GM18907 (cell line): ENCODE measurements around the gene GPSM1.

Experiments used
- ATAC-seq: cut with Tn5 transposase; IDR thresholded peaks from one replicate; pipeline ENCODE4 v1.9.1; 2021; ENCODE audit warnings: mild to moderate bottlenecking, moderate library complexity; ENCODE audit not compliant: unreplicated experiment

Gene GPSM1

DNA sequence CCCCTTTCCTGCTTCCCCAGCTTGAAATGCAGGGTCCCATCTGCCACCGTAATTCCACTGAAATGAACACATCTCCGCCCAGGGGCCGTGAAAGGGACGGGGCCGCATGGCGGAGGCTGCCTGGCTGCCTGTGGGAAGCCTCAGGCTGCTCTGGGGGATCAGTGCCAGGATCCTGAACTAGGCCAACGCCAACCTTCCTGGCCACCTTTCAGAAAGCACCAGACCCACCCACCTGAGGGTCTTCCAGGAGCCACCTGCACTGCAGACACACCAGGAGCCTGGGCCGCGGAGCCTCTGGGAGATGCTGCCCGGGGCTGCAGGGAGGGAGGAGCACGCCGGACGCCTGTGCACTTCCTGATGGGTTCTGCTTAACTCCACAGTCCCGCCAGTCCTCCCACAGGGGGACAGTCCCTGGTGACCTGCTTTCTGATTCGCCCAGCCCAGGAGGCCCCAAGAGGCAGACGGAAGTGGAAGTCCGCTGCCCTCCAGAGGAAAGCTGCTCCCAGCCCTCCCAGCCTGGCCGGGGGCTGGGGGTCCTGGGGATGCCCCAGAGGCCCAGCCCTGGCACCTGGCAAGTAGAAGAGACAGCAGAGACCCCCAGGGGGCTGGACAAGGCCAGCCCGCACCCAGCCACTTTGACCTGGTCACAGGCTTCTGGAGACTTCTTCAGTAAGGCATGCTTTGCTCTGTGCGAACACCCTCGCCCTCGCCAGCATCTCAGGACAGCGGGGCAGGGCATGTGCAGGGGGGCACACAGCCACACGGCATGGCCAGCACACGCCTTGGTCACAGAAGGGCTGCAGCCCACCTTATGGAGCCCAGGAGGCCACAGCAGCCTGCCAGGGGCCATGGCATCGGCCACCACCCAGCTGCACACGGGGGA lies 46.2 kb downstream of the GPSM1 start, which contains the start of gene CARD9:
TSS of gene CARD9 (minus strand) at position 370 of the 883 bp plus-strand sequence. CDS start 1,591 bp downstream, outside the sequence.
- ATAC-seq: no peak

DNA sequence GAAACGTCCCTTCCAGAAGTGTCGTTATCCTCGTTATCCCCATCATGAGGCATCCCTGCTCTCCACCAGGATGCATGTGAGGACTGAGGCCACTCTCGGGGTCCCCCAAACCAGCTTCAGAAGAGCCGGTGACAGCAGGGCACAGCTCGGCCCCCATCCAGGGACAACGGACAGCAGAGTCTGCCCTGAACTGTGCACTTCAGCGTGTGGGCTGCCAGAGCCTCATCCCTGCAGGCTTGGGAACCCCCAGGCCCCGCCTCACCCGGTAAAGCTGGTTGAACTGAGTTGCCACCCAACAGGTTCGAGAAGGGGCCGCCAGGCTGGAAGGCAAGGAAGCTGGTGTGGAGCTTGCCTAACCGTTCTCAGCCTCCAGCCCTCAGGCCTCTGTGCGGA lies 46.8 kb downstream of the GPSM1 start:
- ATAC-seq: no peak

DNA sequence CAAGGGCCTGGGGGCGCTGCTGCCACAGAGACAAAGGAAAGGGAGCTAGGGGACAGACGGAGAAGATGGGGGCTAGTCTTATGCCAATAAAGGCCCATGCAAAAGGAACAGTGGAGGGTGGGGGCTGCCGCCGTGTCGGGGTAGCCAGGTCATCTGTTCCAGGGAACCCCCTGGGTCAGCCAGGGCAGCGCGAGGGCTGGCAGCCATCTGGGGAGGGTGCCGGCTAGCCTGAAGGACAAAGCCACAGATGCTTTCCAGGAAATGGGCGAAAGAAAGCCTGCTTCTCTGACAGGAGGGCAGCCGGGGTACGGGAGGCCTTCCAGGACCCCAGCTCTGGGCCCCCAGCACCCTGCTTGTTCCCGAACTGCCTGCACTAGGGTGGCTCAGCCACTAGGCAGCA lies 47.8 kb downstream of the GPSM1 start:
- no peak for ATAC-seq

GRCh38 chr9:136376457-136376856 lies 49.1 kb downstream of the GPSM1 start:
- no peak for ATAC-seq

- ATAC-seq: no peak
Measured at GRCh38 chr9:136377341-136378169, 50.2 kb downstream of the GPSM1 start.

DNA sequence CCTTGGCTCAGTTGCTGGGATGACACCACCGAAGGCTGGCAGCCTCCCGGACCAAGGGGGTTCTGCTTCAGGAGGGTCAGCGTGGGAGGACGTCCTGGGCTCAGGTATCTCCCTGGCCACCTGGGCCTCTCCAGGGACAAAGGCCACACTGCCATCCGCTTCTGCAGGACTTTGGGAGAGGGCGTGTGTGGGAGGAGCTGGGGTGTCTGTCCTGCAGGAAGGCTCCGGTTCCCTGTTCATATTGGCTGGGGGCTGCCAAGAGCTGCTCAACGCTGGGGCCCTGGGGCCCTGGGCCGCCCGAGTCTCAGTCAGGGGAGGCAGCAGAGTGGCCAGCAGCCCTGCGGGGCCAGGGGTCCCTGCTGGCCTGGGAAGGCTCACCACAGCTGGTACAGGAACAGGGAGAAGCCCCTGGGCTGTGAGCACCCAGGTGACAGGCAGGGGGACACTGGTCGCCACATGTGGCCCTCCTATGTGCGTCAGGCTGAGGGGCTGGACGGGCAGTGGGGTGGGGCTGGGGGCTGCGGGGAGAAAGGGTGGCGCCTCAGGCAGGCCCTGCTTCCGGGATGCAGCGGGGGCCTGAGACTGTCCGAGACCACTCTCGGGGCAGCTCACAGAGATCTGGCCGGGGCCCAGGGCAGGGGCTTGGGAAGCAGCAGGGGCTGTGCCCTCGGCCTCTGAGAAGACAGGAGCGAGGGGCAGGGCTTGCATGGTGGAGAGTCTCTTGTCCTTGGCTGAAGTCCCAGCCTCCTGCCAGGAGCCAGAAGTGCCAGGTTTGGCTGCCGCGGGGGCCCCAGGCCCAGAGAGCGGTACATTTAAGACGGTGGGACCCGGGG lies 51.0 kb downstream of the GPSM1 start:
- no peak for ATAC-seq

- ATAC-seq: no peak
Measured at GRCh38 chr9:136379003-136379287, 51.6 kb downstream of the GPSM1 start.

DNA sequence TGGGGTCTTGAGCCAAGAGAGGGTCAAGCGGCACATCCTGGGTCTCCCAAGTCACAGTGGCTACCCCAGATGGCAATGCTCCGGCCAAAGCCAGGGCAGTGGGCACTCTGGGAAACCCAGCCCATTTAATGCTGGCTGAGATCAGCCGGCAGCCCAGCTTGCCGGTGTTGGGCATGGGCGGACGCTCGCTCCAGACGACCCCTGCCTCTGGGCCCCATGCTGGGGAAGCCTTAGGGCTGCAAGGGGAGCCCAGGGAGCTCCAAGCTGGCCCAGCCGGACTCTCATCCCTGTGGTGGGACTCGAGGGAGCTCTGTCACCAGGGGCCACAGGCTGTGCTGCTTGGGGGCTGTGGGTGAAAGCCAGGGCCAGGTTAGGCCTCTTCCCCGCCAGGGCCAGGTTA lies 52.1 kb downstream of the GPSM1 start:
- no peak for ATAC-seq

GRCh38 chr9:136379891-136380290 lies 52.6 kb downstream of the GPSM1 start:
- no peak for ATAC-seq

GRCh38 chr9:136380381-136380780 lies 53.0 kb downstream of the GPSM1 start:
- no peak for ATAC-seq

DNA sequence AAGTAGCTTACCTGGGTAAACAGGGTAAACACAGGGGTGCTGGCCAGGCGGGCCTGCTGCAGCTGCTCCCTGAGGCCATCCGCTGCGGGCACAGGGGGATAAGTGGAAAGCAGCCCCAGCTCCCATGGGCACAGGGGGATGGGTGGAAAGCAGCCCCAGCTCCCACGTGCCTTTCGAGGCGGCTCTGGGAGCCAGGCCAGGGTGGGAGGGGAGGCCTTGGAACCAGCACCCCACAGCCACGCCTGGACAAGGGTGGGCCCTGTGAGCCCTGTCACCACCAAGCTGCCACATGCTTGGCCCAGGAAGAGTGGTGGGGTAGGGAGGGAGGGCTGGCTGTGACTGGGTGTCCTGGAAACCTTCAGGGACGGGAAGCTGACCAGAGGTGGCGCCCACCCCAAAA lies 54.0 kb downstream of the GPSM1 start:
- ATAC-seq: no peak

GRCh38 chr9:136381966-136382513 lies 54.7 kb downstream of the GPSM1 start:
- no peak for ATAC-seq

DNA sequence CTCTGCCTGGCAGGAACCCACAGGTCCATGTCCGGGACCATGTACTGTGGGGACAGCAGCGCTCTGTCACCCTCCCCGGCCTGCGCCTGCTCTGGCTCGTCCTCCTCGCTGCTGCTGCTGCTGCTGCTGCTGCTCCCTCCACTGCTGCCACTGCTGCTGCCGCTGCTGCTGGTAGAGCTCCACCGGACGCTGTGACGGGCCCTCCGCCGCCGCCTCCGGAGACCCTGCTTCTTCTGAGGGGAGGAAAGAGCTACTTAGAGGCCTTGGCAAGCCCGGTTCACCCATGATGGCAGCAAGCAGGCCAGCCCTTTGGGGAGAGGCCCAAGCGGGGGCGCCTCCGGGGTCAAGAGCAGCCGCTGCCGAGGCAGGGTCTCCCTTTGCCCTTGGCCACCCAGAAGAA lies 56.1 kb downstream of the GPSM1 start:
- no peak for ATAC-seq

GRCh38 chr9:136385015-136385414 lies 57.7 kb downstream of the GPSM1 start:
- ATAC-seq: no peak

DNA sequence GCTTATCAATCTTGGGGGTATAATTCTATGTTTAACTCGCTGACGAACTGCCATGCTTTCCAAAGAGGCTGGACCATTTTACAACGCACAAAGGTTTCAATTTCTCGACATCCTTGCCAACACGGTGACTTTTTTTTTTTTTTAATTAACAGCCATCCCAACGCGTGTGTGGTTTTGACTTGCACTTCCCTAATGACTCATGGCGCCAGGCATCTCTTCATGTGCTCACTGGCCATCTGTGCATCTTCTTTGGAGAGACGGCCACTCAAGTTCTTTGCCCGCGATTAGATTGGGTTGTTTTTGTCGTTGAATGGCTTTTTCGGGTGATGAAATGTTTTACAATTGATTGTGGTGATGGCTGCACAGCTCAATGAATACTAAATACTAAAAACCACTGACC lies 58.7 kb downstream of the GPSM1 start:
- no peak for ATAC-seq

DNA sequence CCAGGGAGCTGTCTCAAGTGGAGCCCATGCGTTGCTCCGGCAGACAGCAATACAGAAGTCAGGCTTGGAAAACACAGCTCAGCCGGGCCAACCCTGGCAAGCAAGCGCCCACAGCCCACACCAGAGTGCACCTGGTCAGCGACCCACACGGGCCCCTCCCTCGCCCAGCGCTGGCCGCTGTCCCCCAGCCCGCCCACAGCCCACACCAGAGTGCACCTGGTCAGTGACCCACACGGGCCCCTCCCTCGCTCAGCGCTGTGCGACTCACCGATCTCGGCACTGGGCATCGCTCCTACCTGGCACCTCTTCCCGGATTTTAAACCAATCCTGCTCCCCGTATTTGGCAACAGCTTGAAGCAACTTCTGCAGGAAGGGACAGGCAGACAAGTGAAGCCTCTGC lies 59.9 kb downstream of the GPSM1 start:
- ATAC-seq: no peak

GRCh38 chr9:136389396-136389795 lies 62.1 kb downstream of the GPSM1 start:
- ATAC-seq: no peak

GRCh38 chr9:136391737-136392537 lies 64.6 kb downstream of the GPSM1 start:
- ATAC-seq: no peak

GRCh38 chr9:136392538-136393449 lies 65.5 kb downstream of the GPSM1 start:
- ATAC-seq: no peak
